HepG2 (cell line): ENCODE data around the gene APOD. TPM values are rescaled to one million over a fixed set of nuclear protein-coding genes. Genes with fewer than 3 reads are reported as not detected.

ENCODE experiments used
- ATAC-seq: fragments of 200-7000 bp; cut with Tn5 transposase; 3 replicates; pipeline ENCODE4 v1.9.1; 2020; ENCODE audit warnings: mild to moderate bottlenecking, moderate library complexity
- BruUV-seq: library from RNA; stranded (reverse); fragments of 400-500 nt; replicated peaks from 2 replicates; lab custom pipeline; 2021; lab: Mats Ljungman, UMichigan
- CTCF ChIA-PET: fragments of 300-600 bp; formaldehyde crosslinking; extraction: SDS; loops from one replicate; lab custom pipeline; 2021; ENCODE audit warnings: low total read pairs, inconsistent platforms, low intra/inter-chr PET ratio; lab: Yijun Ruan, JAX
- POLR2A ChIA-PET: fragments of 350-600 bp; sonication (Branson Sonifier 250); formaldehyde crosslinking; loops from one replicate; lab custom pipeline; 2020; ENCODE audit warnings: antibody characterized with exemption, inconsistent platforms; lab: Yijun Ruan, JAX
- DNase-seq: peaks from one replicate; pipeline ENCODE4 v3.0.0-alpha.2; 2015; ENCODE audit warnings: low spot score
- FAIRE-seq: peaks from 3 replicates; lab custom pipeline; 2011; peaks lifted over from hg19 to GRCh38; lab: Jason Lieb, UNC
- H2AFZ ChIP-seq: one replicate; pipeline ENCODE4 v1.6.1; 2011; ENCODE audit warnings: low read length, inconsistent platforms
- H3K27ac ChIP-seq: fragments of 300-600 bp; 3 replicates; pipeline ENCODE4 v1.8.0; 2011; ENCODE audit warnings: mixed run types, mild to moderate bottlenecking, mixed read lengths, low read length, inconsistent platforms; ENCODE audit not compliant: insufficient read depth; ENCODE audit errors: extremely low read length
- H3K27me3 ChIP-seq, 2 experiments: fragments of 200-600 bp in 1 of 2; 2 replicates in 1 of 2; 3 replicates in 1 of 2; pipeline versions ENCODE4 v1.6.0 to v1.8.0; 2011; ENCODE audit warnings: low read length in 2 of 2, mild to moderate bottlenecking in 2 of 2, moderate library complexity in 2 of 2, inconsistent platforms in 1 of 2; ENCODE audit not compliant: insufficient read depth in 2 of 2, control insufficient read depth in 1 of 2
- H3K36me3 ChIP-seq, 2 experiments: fragments of 200-600 bp in 1 of 2; replicated peaks in 1 of 2; 2 replicates in 1 of 2; 3 replicates in 1 of 2; pipeline versions ENCODE4 v1.5.1 to v1.8.0; 2011; ENCODE audit warnings: low read length in 2 of 2, inconsistent platforms in 1 of 2; ENCODE audit not compliant: insufficient read depth in 2 of 2, control insufficient read depth in 1 of 2
- H3K4me1 ChIP-seq: 2 replicates; pipeline ENCODE4 v1.5.1; 2012; ENCODE audit warnings: low read length, inconsistent platforms; ENCODE audit not compliant: insufficient read depth
- H3K4me2 ChIP-seq: 2 replicates; pipeline ENCODE4 v1.6.0; 2011; ENCODE audit warnings: low read depth, low read length, inconsistent platforms
- H3K4me3 ChIP-seq, 3 experiments: fragments of 200-600 bp in 1 of 3; sonication (generic), shearing (Covaris generic) in 1 of 3; replicated peaks in 1 of 3; 2 replicates each; pipeline ENCODE4 v1.5.1; 2011 to 2016; ENCODE audit warnings: low read length in 3 of 3, inconsistent platforms in 2 of 3, low read depth in 2 of 3, mild to moderate bottlenecking in 2 of 3, control low read depth in 1 of 3, mixed read lengths in 1 of 3; ENCODE audit not compliant: insufficient read depth in 1 of 3
- H3K79me2 ChIP-seq: one replicate; pipeline ENCODE4 v1.6.1; 2011; ENCODE audit warnings: low read length, inconsistent platforms; ENCODE audit not compliant: insufficient read depth
- H3K9ac ChIP-seq: 2 replicates; pipeline ENCODE4 v1.6.0; 2011; ENCODE audit warnings: mild to moderate bottlenecking, low read depth, low read length, inconsistent platforms; ENCODE audit not compliant: insufficient read depth
- H3K9me3 ChIP-seq: 2 replicates; pipeline ENCODE4 v1.5.1; 2012; ENCODE audit warnings: mild to moderate bottlenecking, low read length
- H4K20me1 ChIP-seq: 2 replicates; pipeline ENCODE4 v1.6.0; 2011; ENCODE audit warnings: inconsistent platforms, mild to moderate bottlenecking, low read length, moderate library complexity; ENCODE audit not compliant: insufficient read depth
- GMEB2 ChIP-seq: IDR thresholded peaks from 2 replicates; pipeline ENCODE4 v1.6.1; 2016; ENCODE audit warnings: missing biosample characterization, missing genetic modification reagents, low read depth
- ZNF18 ChIP-seq: sonication (generic); formaldehyde crosslinking; IDR thresholded peaks from 2 replicates; pipeline ENCODE4 v1.8.0; 2022; ENCODE audit warnings: mild to moderate bottlenecking, missing genetic modification reagents; ENCODE audit not compliant: insufficient replicate concordance
- ZNF460 ChIP-seq: sonication (generic); formaldehyde crosslinking; IDR thresholded peaks from 2 replicates; pipeline ENCODE4 v1.5.1; 2020; ENCODE audit warnings: missing genetic modification reagents, mild to moderate bottlenecking, borderline replicate concordance
- ZNF646 ChIP-seq: sonication (generic); formaldehyde crosslinking; IDR thresholded peaks from 2 replicates; pipeline ENCODE4 v1.9.0; 2021; ENCODE audit warnings: mild to moderate bottlenecking, missing genetic modification reagents
- ZNF883 ChIP-seq: sonication (generic); formaldehyde crosslinking; IDR thresholded peaks from 2 replicates; pipeline ENCODE4 v1.5.1; 2020; ENCODE audit warnings: mild to moderate bottlenecking, missing genetic modification reagents; ENCODE audit errors: not compliant biosample characterization
- WGBS: methylation state at CpG from one replicate; pipeline ENCODE4 v1.1.6; 2017; ENCODE audit warnings: low lambda C conversion rate; 5-methylcytosine and 5-hydroxymethylcytosine counted together
- in situ Hi-C: cut with HindIII; loops from 2 replicates; pipeline ENCODE4 v1.10.0; 2017; ENCODE audit warnings: low pct_unique_long_range_greater_than_20kb; ENCODE audit not compliant: extremely low pct_ligation_motif_present
- intact Hi-C: fragments of 100-400 bp; cut with micrococcal nuclease; formaldehyde crosslinking; loops from one replicate; pipeline ENCODE4 v1.10.0; 2022; ENCODE audit not compliant: unreplicated experiment
- polyA plus RNA-seq, 8 experiments: library from polyadenylated mRNA; depleted of rRNA in 3 of 8; stranded (reverse) in 7 of 8; unstranded in 1 of 8; fragments of >200 nt; fragmentation: Illumina TruSeq in 4 of 8; extraction: Trizol in 4 of 8; gene quantifications; 2 replicates each; pipeline versions ENCODE4 v1.2.1 to v1.2.3, GENCODE V29; 2011 to 2016; ENCODE audit warnings: low read depth in 4 of 8, missing spikeins in 1 of 8, mixed read lengths in 1 of 8; ENCODE audit not compliant: insufficient read depth in 1 of 8
- total RNA-seq, 5 experiments: library from RNA; depleted of rRNA; stranded (reverse); fragments of >200 nt; fragmentation: Illumina TruSeq; extraction: Trizol; gene quantifications; 2 replicates each; pipeline ENCODE4 v1.2.3, GENCODE V29; 2016; ENCODE audit warnings: low read depth in 1 of 5

The APOD gene
- total and polyA plus RNA-seq, 2 of the 13 experiments (the other 11 are each of a cell fraction or from before 2014, with no cell fraction given): not detected

- in situ Hi-C loops: no loop called here
- H2AFZ ChIP-seq: no peak overlapping the region
- no peak for ATAC-seq
- 75% methylated on average over 4 of the region's 4 CpGs for WGBS
- no peak overlapping the region for H3K9ac ChIP-seq
- ChIA-PET POLR2A (no interaction called here), CTCF (no interaction called here)
- DNase-seq: no peak
- peaks cover 11% of the 10 kb centered on the region for H3K4me1 ChIP-seq
- H3K4me2 ChIP-seq: no peak overlapping the region
- BruUV-seq: no TSS peak
- no peaks in the 10 kb centered on the region for H3K36me3 ChIP-seq
- H3K79me2 ChIP-seq: no peaks in the 10 kb centered on the region
- intact Hi-C loops: no loop called here
- TF ChIP-seq ZNF460: no peak
- no peak for TF ChIP-seq ZNF18 (CRISPR knock-in tag)
- TF ChIP-seq ZNF646 (CRISPR knock-in tag): no peak
- TF ChIP-seq GMEB2: no peak
- no peak for TF ChIP-seq ZNF883 (CRISPR knock-in tag)
- no peak for FAIRE-seq
- no peak overlapping the region for H3K4me3 ChIP-seq
- H4K20me1 ChIP-seq: no peaks in the 10 kb centered on the region
- H3K27ac ChIP-seq: no peak overlapping the region
- no peaks in the 10 kb centered on the region for H3K9me3 ChIP-seq
- H3K27me3 ChIP-seq: peaks cover 0 to 2% of the 10 kb centered on the region in 2 experiments; a peak in 1 of 5 replicates
Measured at GRCh38 chr3:195563317-195563716, 20.4 kb downstream of the APOD start.
